Esophagus squamous epithelium (tissue), 5 donors: ENCODE data around the gene HELZ. TPM values are rescaled to one million over a fixed set of nuclear protein-coding genes. Genes with fewer than 3 reads are reported as not detected.

Experiments used
- DNase-seq: peaks from one replicate; lab custom pipeline; 2025; lab: John Stamatoyannopoulos, UW
- H3K27ac ChIP-seq, 4 donors: fragments of 200-600 bp; sonication (generic); one replicate each; pipeline ENCODE4 v1.5.1; 2016 to 2019; ENCODE audit warnings: mild to moderate bottlenecking in 1 of 4
- H3K27me3 ChIP-seq, 4 donors: fragments of 200-600 bp; sonication (generic); 1 replicate in 3 of 4; 2 replicates in 1 of 4; pipeline versions ENCODE4 v1.5.1 to v1.6.0; 2017 to 2021; ENCODE audit warnings: antibody characterized with exemption in 1 of 4
- H3K36me3 ChIP-seq, 3 donors: fragments of 200-600 bp; sonication (generic); one replicate each; pipeline ENCODE4 v1.5.1; 2016 to 2019
- H3K4me1 ChIP-seq, 3 donors: fragments of 200-600 bp; sonication (generic); one replicate each; pipeline ENCODE4 v1.5.1; 2017 to 2019
- H3K4me3 ChIP-seq, 4 donors: fragments of 200-600 bp; sonication (generic); 1 replicate in 3 of 4; 2 replicates in 1 of 4; pipeline ENCODE4 v1.5.1; 2016 to 2019; ENCODE audit warnings: mild to moderate bottlenecking in 2 of 4, moderate library complexity in 1 of 4
- H3K9me3 ChIP-seq, 3 donors: fragments of 200-600 bp; sonication (generic); one replicate each; pipeline ENCODE4 v1.5.1; 2016 to 2019
- CTCF ChIP-seq, 6 experiments: fragments of 450-650 bp in 4 of 6; fragments of 200-600 bp in 2 of 6; sonication (generic) in 2 of 6; IDR thresholded peaks; one replicate each; pipeline ENCODE4 v1.5.1; 2016 to 2019; ENCODE audit warnings: antibody characterized with exemption in 6 of 6, mild to moderate bottlenecking in 4 of 6, moderate library complexity in 4 of 6
- POLR2A ChIP-seq, 4 donors: fragments of 450-650 bp; IDR thresholded peaks; one replicate each; pipeline ENCODE4 v1.6.1; 2017; ENCODE audit warnings: antibody characterized with exemption in 4 of 4, mild to moderate bottlenecking in 4 of 4, moderate library complexity in 3 of 4
- WGBS, 2 donors: methylation state at CpG; one replicate each; pipeline ENCODE4 v1.1.5; 2018; 5-methylcytosine and 5-hydroxymethylcytosine counted together
- intact Hi-C: fragments of 100-400 bp; cut with DNase I; formaldehyde crosslinking; loops from one replicate; pipeline ENCODE4 v1.15.0; 2022
- total RNA-seq, 4 donors: library from RNA; depleted of rRNA; stranded (reverse); fragments of >200 nt; gene quantifications; one replicate each; pipeline ENCODE4 v1.1.0, GENCODE V29; 2016
- donor health status: DM: yes; HTN: yes; CAD: no.

Gene HELZ
- total RNA-seq, 4 donors from 2014 or later: 11.4 to 42.5 (median 26.8) TPM

DNA sequence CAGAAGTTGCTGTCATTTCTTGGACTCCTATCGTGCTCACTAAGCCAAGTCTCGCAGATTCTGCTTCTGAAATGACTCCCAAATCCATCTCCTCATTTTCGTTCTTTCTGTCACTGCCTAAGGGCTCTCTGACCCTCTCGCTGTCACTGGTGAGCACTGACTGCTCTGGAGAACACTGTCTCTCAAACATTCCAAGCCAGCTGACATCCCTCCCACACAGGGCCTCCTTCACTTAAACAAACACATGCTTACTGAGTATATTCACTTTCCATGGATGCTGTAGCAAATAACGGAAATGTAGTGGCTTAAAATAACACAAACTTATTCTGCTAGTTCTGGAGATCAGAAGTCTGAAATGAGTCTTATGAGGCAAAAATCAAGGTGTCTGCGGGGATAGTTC is 181.9 kb downstream of the HELZ start:
- intact Hi-C loops: no loop called here
- H3K27me3 ChIP-seq: no peaks in the 10 kb centered on the region
- H3K4me3 ChIP-seq: no peak overlapping the region
- no peak overlapping the region for H3K27ac ChIP-seq
- no peaks in the 10 kb centered on the region for H3K36me3 ChIP-seq
- H3K9me3 ChIP-seq: no peaks in the 10 kb centered on the region
- TF ChIP-seq POLR2A (IDR thresholded peaks at IDR 0.05): no peak
- no peak for TF ChIP-seq CTCF (IDR thresholded peaks at IDR 0.05)
- H3K4me1 ChIP-seq: no peaks in the 10 kb centered on the region
- DNase-seq: no peak
- WGBS, 2 donors: 69 to 73% methylated on average over 6 of the region's 6 CpGs

GRCh38 chr17:67059372-67059771 is 185.6 kb downstream of the HELZ start:
- no peak overlapping the region for H3K27ac ChIP-seq
- no peaks in the 10 kb centered on the region for H3K36me3 ChIP-seq
- WGBS, 2 donors: 63 to 83% methylated on average over 4 to 6 of the region's 6 CpGs
- no peaks in the 10 kb centered on the region for H3K27me3 ChIP-seq
- H3K9me3 ChIP-seq: no peaks in the 10 kb centered on the region
- TF ChIP-seq POLR2A (IDR thresholded peaks at IDR 0.05) (no peak), CTCF (IDR thresholded peaks at IDR 0.05) (no peak)
- H3K4me3 ChIP-seq: no peak overlapping the region
- intact Hi-C loops: no loop called here
- H3K4me1 ChIP-seq: no peaks in the 10 kb centered on the region
- no peak for DNase-seq

GRCh38 chr17:67058036-67058435 is 187.0 kb downstream of the HELZ start:
- Histone ChIP-seq H3K36me3 (no peaks in the 10 kb centered on the region), H3K4me1 (no peaks in the 10 kb centered on the region), H3K4me3 (no peak overlapping the region), H3K27me3 (no peaks in the 10 kb centered on the region), H3K9me3 (no peaks in the 10 kb centered on the region), H3K27ac (no peak overlapping the region)
- intact Hi-C loops: no loop called here
- TF ChIP-seq POLR2A (IDR thresholded peaks at IDR 0.05) (no peak), CTCF (IDR thresholded peaks at IDR 0.05) (no peak)
- 92 to 94% methylated on average over 8 of the region's 8 CpGs for WGBS, 2 donors
- DNase-seq: no peak

- TF ChIP-seq CTCF (IDR thresholded peaks at IDR 0.05) (no peak), POLR2A (IDR thresholded peaks at IDR 0.05) (no peak)
- Histone ChIP-seq H3K36me3 (no peaks in the 10 kb centered on the region), H3K9me3 (no peaks in the 10 kb centered on the region), H3K27ac (no peak overlapping the region), H3K4me3 (no peak overlapping the region), H3K4me1 (no peaks in the 10 kb centered on the region), H3K27me3 (no peaks in the 10 kb centered on the region)
- WGBS, 2 donors: 80 to 83% methylated on average over 13 to 18 of the region's 18 CpGs
- DNase-seq: no peak
- intact Hi-C loops: no loop called here
These were observed 188.1 kb downstream of the HELZ start for GRCh38 chr17:67056746-67057490.

- WGBS, 2 donors: 84 to 86% methylated on average over 19 of the region's 29 CpGs
- no peaks in the 10 kb centered on the region for H3K27me3 ChIP-seq
- TF ChIP-seq POLR2A (IDR thresholded peaks at IDR 0.05): no peak
- no peak for TF ChIP-seq CTCF (IDR thresholded peaks at IDR 0.05)
- H3K4me1 ChIP-seq: no peaks in the 10 kb centered on the region
- H3K4me3 ChIP-seq: no peak overlapping the region
- no peaks in the 10 kb centered on the region for H3K9me3 ChIP-seq
- DNase-seq: no peak
- intact Hi-C loops: no loop called here
- H3K27ac ChIP-seq: no peak overlapping the region
- no peaks in the 10 kb centered on the region for H3K36me3 ChIP-seq
These were observed 188.9 kb downstream of the HELZ start for GRCh38 chr17:67055811-67056745.
